Measurements from ENCODE around the gene GSDMA. TPM values are rescaled to one million over a fixed set of nuclear protein-coding genes. Genes with fewer than 3 reads are reported as not detected.
"Not testable (repeated sequence)": the region's sequence is repeated elsewhere in the genome, so short reads cannot be mapped to it uniquely, and the experiment has no call there.

GSDMA gene
- total RNA-seq, 2 experiments from 2014 or later: 0.15 to 0.57 TPM

GRCh38 chr17:39943702-39944392, 19.0 kb upstream of the GSDMA start:
- intact Hi-C loops (cut with micrococcal nuclease; ENCODE audit: unreplicated experiment): no loop called here
- Histone ChIP-seq H3K36me3 (ENCODE audit: insufficient read depth, low read length) (no peaks in the 10 kb centered on the region), H3K9me2 (ENCODE audit: insufficient read depth, low read length) (no peaks in the 10 kb centered on the region), H3K27ac (ENCODE audit: low read depth, low read length, poor library complexity, severe bottlenecking) (no peak overlapping the region), H2AFZ (ENCODE audit: low read length) (no peak overlapping the region), H3K4me3 (ENCODE audit: low read depth, low read length, poor library complexity, severe bottlenecking) (no peak overlapping the region), H3K79me2 (ENCODE audit: insufficient read depth, low read depth, low read length) (no peaks in the 10 kb centered on the region), H3K4me1 (ENCODE audit: insufficient read depth, low read length, poor library complexity, severe bottlenecking) (peaks cover 33% of the 10 kb centered on the region), H3K4me2 (ENCODE audit: low read length) (peak overlapping the region; percentile 27; the same call in 1 of the 2 replicates), H3K9me3 (ENCODE audit: low read length) (no peaks in the 10 kb centered on the region), H4K20me1 (ENCODE audit: insufficient read depth, low read length) (no peaks in the 10 kb centered on the region)
- BruUV-seq (replicated peaks): no TSS peak
- CTCF ChIA-PET (ENCODE audit: unreplicated experiment): no interaction called here
- POLR2A ChIA-PET: interaction anchor here (1.0 kb wide), 1 partner anchor 172 kb away, joined by 3 read pairs; no protein-coding TSS in a partner anchor
- TF ChIP-seq EZH2phosphoT487 (IDR thresholded peaks at IDR 0.05; ENCODE audit: borderline replicate concordance, low read depth, low read length) (no peak), CTCF (conservative IDR thresholded peaks at IDR 0.05; ENCODE audit: low read length) (no peak)
- no peak for DNase-seq (ENCODE audit: low spot score)

- Histone ChIP-seq H3K9me3 (ENCODE audit: low read length) (no peaks in the 10 kb centered on the region), H3K4me2 (ENCODE audit: low read length) (no peak overlapping the region), H4K20me1 (ENCODE audit: insufficient read depth, low read length) (no peaks in the 10 kb centered on the region), H3K36me3 (ENCODE audit: insufficient read depth, low read length) (no peaks in the 10 kb centered on the region), H2AFZ (ENCODE audit: low read length) (no peak overlapping the region), H3K4me1 (ENCODE audit: insufficient read depth, low read length, poor library complexity, severe bottlenecking) (peaks cover 32% of the 10 kb centered on the region), H3K79me2 (ENCODE audit: insufficient read depth, low read depth, low read length) (no peaks in the 10 kb centered on the region), H3K4me3 (ENCODE audit: low read depth, low read length, poor library complexity, severe bottlenecking) (no peak overlapping the region), H3K9me2 (ENCODE audit: insufficient read depth, low read length) (no peaks in the 10 kb centered on the region), H3K27ac (ENCODE audit: low read depth, low read length, poor library complexity, severe bottlenecking) (no peak overlapping the region)
- DNase-seq (ENCODE audit: low spot score): no peak
- ChIA-PET POLR2A (interaction anchor here (1.0 kb wide), 1 partner anchor 173 kb away, joined by 3 read pairs; no protein-coding TSS in a partner anchor), CTCF (ENCODE audit: unreplicated experiment) (no interaction called here)
- TF ChIP-seq EZH2phosphoT487 (IDR thresholded peaks at IDR 0.05; ENCODE audit: borderline replicate concordance, low read depth, low read length) (no peak), CTCF (conservative IDR thresholded peaks at IDR 0.05; ENCODE audit: low read length) (no peak)
- intact Hi-C loops (cut with micrococcal nuclease; ENCODE audit: unreplicated experiment): no loop called here
- no TSS peak for BruUV-seq (replicated peaks)
These were observed 18.5 kb upstream of the GSDMA start for GRCh38 chr17:39944393-39944711.

- Histone ChIP-seq H3K9me3 (ENCODE audit: low read length) (no peaks in the 10 kb centered on the region), H3K27ac (ENCODE audit: low read depth, low read length, poor library complexity, severe bottlenecking) (no peak overlapping the region), H2AFZ (ENCODE audit: low read length) (no peak overlapping the region), H3K9me2 (ENCODE audit: insufficient read depth, low read length) (no peaks in the 10 kb centered on the region), H4K20me1 (ENCODE audit: insufficient read depth, low read length) (no peaks in the 10 kb centered on the region), H3K4me3 (ENCODE audit: low read depth, low read length, poor library complexity, severe bottlenecking) (no peak overlapping the region), H3K4me2 (ENCODE audit: low read length) (no peak overlapping the region), H3K4me1 (ENCODE audit: insufficient read depth, low read length, poor library complexity, severe bottlenecking) (peaks cover 23% of the 10 kb centered on the region), H3K36me3 (ENCODE audit: insufficient read depth, low read length) (no peaks in the 10 kb centered on the region), H3K79me2 (ENCODE audit: insufficient read depth, low read depth, low read length) (no peaks in the 10 kb centered on the region)
- no peak for TF ChIP-seq CTCF (conservative IDR thresholded peaks at IDR 0.05; ENCODE audit: low read length)
- no peak for TF ChIP-seq EZH2phosphoT487 (IDR thresholded peaks at IDR 0.05; ENCODE audit: borderline replicate concordance, low read depth, low read length)
- CTCF ChIA-PET (ENCODE audit: unreplicated experiment): no interaction called here
- POLR2A ChIA-PET: no interaction called here
- intact Hi-C loops (cut with micrococcal nuclease; ENCODE audit: unreplicated experiment): no loop called here
- no TSS peak for BruUV-seq (replicated peaks)
- DNase-seq (ENCODE audit: low spot score): no peak
These were observed 16.1 kb upstream of the GSDMA start for GRCh38 chr17:39946551-39947330.

GRCh38 chr17:39948489-39948828, 14.3 kb upstream of the GSDMA start:
- H4K20me1 ChIP-seq (ENCODE audit: insufficient read depth, low read length); H3K9me3 ChIP-seq (ENCODE audit: low read length); BruUV-seq (replicated peaks); H3K4me3 ChIP-seq (ENCODE audit: low read depth, low read length, poor library complexity, severe bottlenecking); H3K9me2 ChIP-seq (ENCODE audit: insufficient read depth, low read length); H3K27ac ChIP-seq (ENCODE audit: low read depth, low read length, poor library complexity, severe bottlenecking); H3K79me2 ChIP-seq (ENCODE audit: insufficient read depth, low read depth, low read length); H3K36me3 ChIP-seq (ENCODE audit: insufficient read depth, low read length); POLR2A ChIA-PET; intact Hi-C loops (cut with micrococcal nuclease; ENCODE audit: unreplicated experiment): not testable (repeated sequence)
- Histone ChIP-seq H3K4me1 (ENCODE audit: insufficient read depth, low read length, poor library complexity, severe bottlenecking) (peaks cover 30% of the 10 kb centered on the region), H3K4me2 (ENCODE audit: low read length) (peak overlapping the region; percentile 28; the same call in 1 of the 2 replicates), H2AFZ (ENCODE audit: low read length) (peak overlapping the region; percentile 89)
- DNase-seq (ENCODE audit: low spot score): peak; percentile 71
- CTCF ChIA-PET (ENCODE audit: unreplicated experiment): interaction anchor here (0.6 kb wide), 1 partner anchor 795 kb away, joined by 3 read pairs; no protein-coding TSS in a partner anchor

Data from OCI-LY7 (cell line).